RPMI7951 (cell line): ENCODE data around the gene TEX30. TPM values are rescaled to one million over a fixed set of nuclear protein-coding genes. Genes with fewer than 3 reads are reported as not detected.

ENCODE experiments used
- total RNA-seq: library from RNA; depleted of rRNA; stranded (reverse); fragments of >200 nt; shearing (Covaris generic); gene quantifications from 2 replicates; pipeline ENCODE4 v1.2.3, GENCODE V29; 2014; rRNA removed

TEX30 gene
- total RNA-seq, 1 experiment from 2014 or later, result 56.6 TPM

Other genes starting within 250 kb of the TEX30 start
- 43.3 and 52.6 TPM in 2 replicates for gene TPP2, start 176.8 kb downstream of the TEX30 start, total RNA-seq
- not detected in 2 replicates for gene METTL21C, start 78.7 kb downstream of the TEX30 start, total RNA-seq
- 19.9 and 22.5 TPM in 2 replicates for gene POGLUT2, start 25.2 kb upstream of the TEX30 start, total RNA-seq
- 9.2 and 13.3 TPM in 2 replicates for gene BIVM, start 25.3 kb upstream of the TEX30 start, total RNA-seq
- 35.4 and 37.6 TPM in 2 replicates for gene ERCC5, start 72.2 kb upstream of the TEX30 start, total RNA-seq